Prostate gland (tissue), 2 donors: ENCODE data around the gene PSRC1. TPM values are rescaled to one million over a fixed set of nuclear protein-coding genes. Genes with fewer than 3 reads are reported as not detected.
A peak's percentile ranks its signal among the peaks of the same experiment; 100 is the strongest.

ENCODE experiments used
- DNase-seq: peaks from one replicate; pipeline ENCODE4 v3.0.0-alpha.2; 2019; ENCODE audit warnings: low spot score
- H3K27ac ChIP-seq, 2 donors: fragments of 200-600 bp; sonication (generic); 2 replicates each; pipeline ENCODE4 v1.5.1; 2017 to 2019
- H3K27me3 ChIP-seq: fragments of 200-600 bp; sonication (generic); replicated peaks from 2 replicates; pipeline ENCODE4 v1.5.1; 2019; ENCODE audit not compliant: insufficient read depth
- H3K36me3 ChIP-seq, 2 donors: fragments of 200-600 bp; sonication (generic); 1 replicate in 1 of 2; 2 replicates in 1 of 2; pipeline versions ENCODE4 v1.5.1 to v1.8.1; 2017 to 2019
- H3K4me1 ChIP-seq: fragments of 200-600 bp; sonication (generic); replicated peaks from 2 replicates; pipeline ENCODE4 v1.5.1; 2019
- H3K4me3 ChIP-seq, 2 donors: fragments of 200-600 bp; sonication (generic); 2 replicates each; pipeline ENCODE4 v1.5.1; 2017 to 2019
- H3K9me3 ChIP-seq: fragments of 200-600 bp; sonication (generic); 2 replicates; pipeline ENCODE4 v1.5.1; 2017
- CTCF ChIP-seq, 4 experiments: fragments of 200-600 bp in 2 of 4; fragments of 450-650 bp in 2 of 4; sonication (generic) in 2 of 4; IDR thresholded peaks; 1 replicate in 3 of 4; 2 replicates in 1 of 4; pipeline ENCODE4 v1.5.1; 2016 to 2019; ENCODE audit warnings: antibody characterized with exemption in 4 of 4, mild to moderate bottlenecking in 2 of 4, moderate library complexity in 2 of 4
- POLR2A ChIP-seq: fragments of 450-650 bp; IDR thresholded peaks from one replicate; pipeline ENCODE4 v1.6.1; 2016; ENCODE audit warnings: antibody characterized with exemption, mild to moderate bottlenecking
- POLR2AphosphoS5 ChIP-seq: sonication (generic); formaldehyde crosslinking; IDR thresholded peaks from one replicate; pipeline ENCODE4 v1.6.1; 2017; ENCODE audit warnings: antibody characterized with exemption
- WGBS: methylation state at CpG from one replicate; pipeline ENCODE4 v1.1.5; 2018; 5-methylcytosine and 5-hydroxymethylcytosine counted together
- intact Hi-C: fragments of 100-400 bp; cut with DNase I; formaldehyde crosslinking; loops from one replicate; pipeline ENCODE4 v1.14.2; 2022
- total RNA-seq, 2 donors: library from RNA; depleted of rRNA; stranded (reverse); fragments of >200 nt; gene quantifications; one replicate each; pipeline ENCODE4 v1.1.0, GENCODE V29; 2016

The PSRC1 gene
- total RNA-seq, 2 donors from 2014 or later = 9.1 to 40.0 TPM

- H3K4me1 ChIP-seq = no peaks in the 10 kb centered on the region
- no peak for TF ChIP-seq CTCF (IDR thresholded peaks at IDR 0.05)
- no peak for TF ChIP-seq POLR2A
- no peak for TF ChIP-seq POLR2AphosphoS5
- H3K4me3 ChIP-seq = no peak overlapping the region
- WGBS = 90% methylated on average over 5 of the region's 5 CpGs
- H3K36me3 ChIP-seq = no peaks in the 10 kb centered on the region
- no peaks in the 10 kb centered on the region for H3K9me3 ChIP-seq
- H3K27ac ChIP-seq = no peak overlapping the region
- no peaks in the 10 kb centered on the region for H3K27me3 ChIP-seq
- DNase-seq = no peak
- intact Hi-C loops = no loop called here
Measured at GRCh38 chr1:109301874-109302273, 18.9 kb upstream of the PSRC1 start.

- Histone ChIP-seq H3K27ac (no peak overlapping the region), H3K4me1 (no peaks in the 10 kb centered on the region)
Measured at GRCh38 chr1:109300650-109301151, 17.8 kb upstream of the PSRC1 start.

GRCh38 chr1:109299558-109300343, 16.8 kb upstream of the PSRC1 start:
- WGBS = 76% methylated on average over 20 of the region's 20 CpGs

More at GRCh38 chr1:109300650-109301151, 17.8 kb upstream of the PSRC1 start:
- intact Hi-C loops = no loop called here
- no peaks in the 10 kb centered on the region for H3K27me3 ChIP-seq
- H3K9me3 ChIP-seq = no peaks in the 10 kb centered on the region
- no peak overlapping the region for H3K4me3 ChIP-seq
- no peak for DNase-seq
- H3K36me3 ChIP-seq = no peaks in the 10 kb centered on the region
- no peak for TF ChIP-seq POLR2AphosphoS5
- no peak for TF ChIP-seq CTCF (IDR thresholded peaks at IDR 0.05)
- no peak for TF ChIP-seq POLR2A
- WGBS = 89% methylated on average over 16 of the region's 16 CpGs

GRCh38 chr1:109298666-109299557, 16.0 kb upstream of the PSRC1 start:
- no peaks in the 10 kb centered on the region for H3K4me1 ChIP-seq
- no peaks in the 10 kb centered on the region for H3K36me3 ChIP-seq
- peak; percentile 30 for DNase-seq
- H3K27me3 ChIP-seq = no peaks in the 10 kb centered on the region
- intact Hi-C loops = no loop called here
- TF ChIP-seq POLR2A (no peak), POLR2AphosphoS5 (peak; percentile 24)
- peak overlapping the region; percentile 49 to 61 for H3K27ac ChIP-seq
- H3K4me3 ChIP-seq = no peak overlapping the region
- WGBS = 11% methylated on average over 11 of the region's 11 CpGs
- H3K9me3 ChIP-seq = no peaks in the 10 kb centered on the region

More at GRCh38 chr1:109299558-109300343, 16.8 kb upstream of the PSRC1 start:
- Histone ChIP-seq H3K36me3 (no peaks in the 10 kb centered on the region), H3K4me3 (no peak overlapping the region), H3K27me3 (no peaks in the 10 kb centered on the region), H3K9me3 (no peaks in the 10 kb centered on the region), H3K4me1 (no peaks in the 10 kb centered on the region), H3K27ac (peak overlapping the region in 1 of 2 donors; percentile 61)
- no peak for TF ChIP-seq CTCF (IDR thresholded peaks at IDR 0.05)
- TF ChIP-seq POLR2AphosphoS5 = no peak
- no peak for TF ChIP-seq POLR2A
- intact Hi-C loops = no loop called here
- DNase-seq = no peak

- 75% methylated on average over 16 of the region's 16 CpGs for WGBS
- intact Hi-C loops = no loop called here
- no peaks in the 10 kb centered on the region for H3K4me1 ChIP-seq
- no peak for DNase-seq
- no peaks in the 10 kb centered on the region for H3K36me3 ChIP-seq
- no peaks in the 10 kb centered on the region for H3K9me3 ChIP-seq
- H3K4me3 ChIP-seq = no peak overlapping the region
- TF ChIP-seq POLR2A (no peak), POLR2AphosphoS5 (no peak), CTCF (IDR thresholded peaks at IDR 0.05) (no peak)
- H3K27ac ChIP-seq = no peak overlapping the region
- no peaks in the 10 kb centered on the region for H3K27me3 ChIP-seq
Measured at GRCh38 chr1:109296782-109297181, 13.8 kb upstream of the PSRC1 start.
